Activated CD8-positive, alpha-beta T cell treated with anti-CD3 and anti-CD28 coated beads for 36 hours (primary cell): ENCODE data around the gene PRKAG2. TPM values are rescaled to one million over a fixed set of nuclear protein-coding genes. Genes with fewer than 3 reads are reported as not detected.
A peak's percentile ranks its signal among the peaks of the same experiment; 100 is the strongest.

Experiments used
- ATAC-seq: fragments of 200-7000 bp; cut with Tn5 transposase; one replicate; pipeline ENCODE4 v1.10.0; 2021; ENCODE audit warnings: mild to moderate bottlenecking, moderate library complexity
- CTCF ChIA-PET: fragments of 350-600 bp; sonication (Branson Sonifier 250); formaldehyde crosslinking; loops from one replicate; lab custom pipeline; 2021; ENCODE audit warnings: antibody characterized with exemption; lab: Charles Lee
- POLR2A ChIA-PET: fragments of 350-600 bp; sonication (Branson Sonifier 250); formaldehyde crosslinking; loops from one replicate; lab custom pipeline; 2021; ENCODE audit warnings: antibody characterized with exemption; lab: Charles Lee
- DNase-seq: peaks from one replicate; pipeline ENCODE4 v3.0.0-alpha.2; 2020
- H3K27ac Mint-ChIP-seq: one replicate; pipeline ENCODE4 v1.8.0; 2021; ENCODE audit warnings: mild to moderate bottlenecking, mixed read lengths
- H3K27me3 Mint-ChIP-seq: one replicate; pipeline ENCODE4 v1.8.0; 2021; ENCODE audit warnings: mixed read lengths
- H3K36me3 Mint-ChIP-seq: one replicate; pipeline ENCODE4 v1.8.0; 2021; ENCODE audit warnings: low read depth, mixed read lengths
- H3K4me1 Mint-ChIP-seq: one replicate; pipeline ENCODE4 v1.8.0; 2021; ENCODE audit warnings: low read depth, mixed read lengths
- H3K4me3 Mint-ChIP-seq: one replicate; pipeline ENCODE4 v1.8.0; 2021; ENCODE audit warnings: mild to moderate bottlenecking, moderate library complexity, mixed read lengths
- H3K9me3 Mint-ChIP-seq: one replicate; pipeline ENCODE4 v1.8.0; 2021; ENCODE audit warnings: mixed read lengths
- CTCF ChIP-seq: fragments of 200-600 bp; IDR thresholded peaks from one replicate; pipeline ENCODE4 v1.8.0; 2022; ENCODE audit warnings: antibody characterized with exemption, mild to moderate bottlenecking
- intact Hi-C: fragments of 100-400 bp; cut with micrococcal nuclease; formaldehyde crosslinking; loops from one replicate; pipeline ENCODE4 v1.10.0; 2022
- total RNA-seq, 2 experiments: library from RNA; stranded (reverse); gene quantifications; one replicate each; pipeline ENCODE4 v1.2.3, GENCODE V29; 2021

PRKAG2 gene
- total RNA-seq, 2 experiments from 2014 or later, result 17.0 to 19.2 TPM

- no peak for TF ChIP-seq CTCF
- Mint-ChIP-seq H3K9me3 (no peaks in the 10 kb centered on the region), H3K4me1 (peaks cover 14% of the 10 kb centered on the region), H3K27me3 (no peaks in the 10 kb centered on the region), H3K4me3 (no peak overlapping the region), H3K27ac (no peak overlapping the region), H3K36me3 (no peaks in the 10 kb centered on the region)
- intact Hi-C loops, result no loop called here
- DNase-seq (no peak), ATAC-seq (no peak)
- POLR2A ChIA-PET, result no interaction called here
- CTCF ChIA-PET, result no interaction called here
These were observed 61.5 kb downstream of the PRKAG2 start for GRCh38 chr7:151815419-151815818.

GRCh38 chr7:151814400-151815009 is 62.4 kb downstream of the PRKAG2 start:
- no peaks in the 10 kb centered on the region for H3K27me3 Mint-ChIP-seq
- H3K4me3 Mint-ChIP-seq, result no peak overlapping the region
- no peak for TF ChIP-seq CTCF
- no peaks in the 10 kb centered on the region for H3K36me3 Mint-ChIP-seq
- no peak overlapping the region for H3K27ac Mint-ChIP-seq
- H3K9me3 Mint-ChIP-seq, result no peaks in the 10 kb centered on the region
- ChIA-PET POLR2A (interaction anchor here (0.6 to 1.0 kb wide), 2 partner anchors 33 to 292 kb away, joined by 3 read pairs; no protein-coding TSS in a partner anchor), CTCF (interaction anchor here (0.6 to 1.4 kb wide), 3 partner anchors 31 to 748 kb away, joined by 3 to 5 read pairs (median 3); no protein-coding TSS in a partner anchor)
- DNase-seq, result no peak
- H3K4me1 Mint-ChIP-seq, result peaks cover 14% of the 10 kb centered on the region
- ATAC-seq, result no peak
- intact Hi-C loops, result no loop called here

- Mint-ChIP-seq H3K9me3 (no peaks in the 10 kb centered on the region), H3K4me3 (no peak overlapping the region), H3K27me3 (no peaks in the 10 kb centered on the region), H3K27ac (no peak overlapping the region), H3K36me3 (no peaks in the 10 kb centered on the region), H3K4me1 (peaks cover 14% of the 10 kb centered on the region)
- DNase-seq (peak; percentile 23), ATAC-seq (peak; percentile 47)
- ChIA-PET CTCF (interaction anchor here (1.0 to 1.4 kb wide), 2 partner anchors 30 to 49 kb away, joined by 3 to 5 read pairs; no protein-coding TSS in a partner anchor), POLR2A (interaction anchor here (1.0 kb wide), 1 partner anchor 33 kb away, joined by 3 read pairs; no protein-coding TSS in a partner anchor)
- TF ChIP-seq CTCF, result no peak
- intact Hi-C loops, result no loop called here
These were observed 62.9 kb downstream of the PRKAG2 start for GRCh38 chr7:151813997-151814396.

GRCh38 chr7:151813445-151813844 is 63.5 kb downstream of the PRKAG2 start:
- Mint-ChIP-seq H3K27ac (no peak overlapping the region), H3K36me3 (no peaks in the 10 kb centered on the region), H3K4me3 (no peak overlapping the region), H3K9me3 (no peaks in the 10 kb centered on the region), H3K4me1 (peaks cover 14% of the 10 kb centered on the region), H3K27me3 (no peaks in the 10 kb centered on the region)
- intact Hi-C loops, result no loop called here
- ATAC-seq (no peak), DNase-seq (no peak)
- POLR2A ChIA-PET, result no interaction called here
- no peak for TF ChIP-seq CTCF
- CTCF ChIA-PET, result interaction anchor here (1.4 kb wide), 1 partner anchor 30 kb away, joined by 5 read pairs; no protein-coding TSS in a partner anchor

GRCh38 chr7:151812967-151813366 is 63.9 kb downstream of the PRKAG2 start:
- H3K4me1 Mint-ChIP-seq, result peaks cover 14% of the 10 kb centered on the region
- no peak overlapping the region for H3K27ac Mint-ChIP-seq
- ChIA-PET CTCF (interaction anchor here (0.7 to 1.8 kb wide), 2 partner anchors 30 to 498 kb away, joined by 3 to 7 read pairs; no protein-coding TSS in a partner anchor), POLR2A (no interaction called here)
- H3K9me3 Mint-ChIP-seq, result no peaks in the 10 kb centered on the region
- ATAC-seq, result no peak
- H3K4me3 Mint-ChIP-seq, result no peak overlapping the region
- no peaks in the 10 kb centered on the region for H3K27me3 Mint-ChIP-seq
- H3K36me3 Mint-ChIP-seq, result no peaks in the 10 kb centered on the region
- TF ChIP-seq CTCF, result no peak
- intact Hi-C loops, result no loop called here
- no peak for DNase-seq
